ENCODE results near the gene RNU5B-1. TPM values are rescaled to one million over a fixed set of nuclear protein-coding genes. Genes with fewer than 3 reads are reported as not detected.

The RNU5B-1 gene
- polyA plus RNA-seq, 1 donor from 2014 or later, result not detected

DNA sequence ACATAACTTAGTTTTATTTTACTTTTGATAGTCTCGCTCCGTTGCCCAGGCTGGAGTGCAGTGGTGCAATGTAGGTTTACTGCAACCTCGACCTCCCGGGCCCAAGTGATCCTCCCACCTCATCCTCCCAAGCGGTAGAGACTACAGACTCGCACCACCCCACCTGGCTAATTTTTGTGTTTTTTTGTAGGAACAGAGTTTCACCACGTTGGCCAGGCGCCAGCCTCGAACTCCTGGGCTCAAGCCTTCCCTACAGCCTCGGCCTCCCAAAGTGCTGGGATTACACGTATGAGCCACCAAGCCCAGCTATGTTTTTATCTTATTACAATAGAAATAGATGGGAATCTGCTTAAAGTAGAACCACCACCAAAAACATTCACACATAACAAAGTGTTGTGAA lies 5.7 kb upstream of the RNU5B-1 start:
- Histone ChIP-seq H3K79me2 (replicated peaks; ENCODE audit: insufficient read depth, low read length) (no peaks in the 10 kb centered on the region), H3K27ac (ENCODE audit: low read length) (no peak overlapping the region), H3K36me3 (ENCODE audit: insufficient read depth, low read length) (no peaks in the 10 kb centered on the region), H3K9ac (ENCODE audit: low read length) (no peak overlapping the region), H3K4me3 (ENCODE audit: low read length) (no peak overlapping the region), H2AFZ (ENCODE audit: low read depth, low read length) (no peak overlapping the region), H3K9me3 (ENCODE audit: low read length) (no peaks in the 10 kb centered on the region), H4K20me1 (ENCODE audit: insufficient read depth) (no peaks in the 10 kb centered on the region), H3K27me3 (ENCODE audit: insufficient read depth, low read depth, low read length) (no peaks in the 10 kb centered on the region), H3K4me2 (ENCODE audit: low read length) (no peak overlapping the region), H3F3A (ENCODE audit: insufficient read depth, low read length, poor library complexity, severe bottlenecking) (no peaks in the 10 kb centered on the region), H3K9me2 (ENCODE audit: insufficient read depth, low read length) (no peaks in the 10 kb centered on the region)
- TF ChIP-seq RAD21 (conservative IDR thresholded peaks at IDR 0.05), result no peak
- TF ChIP-seq, protein P1, sequence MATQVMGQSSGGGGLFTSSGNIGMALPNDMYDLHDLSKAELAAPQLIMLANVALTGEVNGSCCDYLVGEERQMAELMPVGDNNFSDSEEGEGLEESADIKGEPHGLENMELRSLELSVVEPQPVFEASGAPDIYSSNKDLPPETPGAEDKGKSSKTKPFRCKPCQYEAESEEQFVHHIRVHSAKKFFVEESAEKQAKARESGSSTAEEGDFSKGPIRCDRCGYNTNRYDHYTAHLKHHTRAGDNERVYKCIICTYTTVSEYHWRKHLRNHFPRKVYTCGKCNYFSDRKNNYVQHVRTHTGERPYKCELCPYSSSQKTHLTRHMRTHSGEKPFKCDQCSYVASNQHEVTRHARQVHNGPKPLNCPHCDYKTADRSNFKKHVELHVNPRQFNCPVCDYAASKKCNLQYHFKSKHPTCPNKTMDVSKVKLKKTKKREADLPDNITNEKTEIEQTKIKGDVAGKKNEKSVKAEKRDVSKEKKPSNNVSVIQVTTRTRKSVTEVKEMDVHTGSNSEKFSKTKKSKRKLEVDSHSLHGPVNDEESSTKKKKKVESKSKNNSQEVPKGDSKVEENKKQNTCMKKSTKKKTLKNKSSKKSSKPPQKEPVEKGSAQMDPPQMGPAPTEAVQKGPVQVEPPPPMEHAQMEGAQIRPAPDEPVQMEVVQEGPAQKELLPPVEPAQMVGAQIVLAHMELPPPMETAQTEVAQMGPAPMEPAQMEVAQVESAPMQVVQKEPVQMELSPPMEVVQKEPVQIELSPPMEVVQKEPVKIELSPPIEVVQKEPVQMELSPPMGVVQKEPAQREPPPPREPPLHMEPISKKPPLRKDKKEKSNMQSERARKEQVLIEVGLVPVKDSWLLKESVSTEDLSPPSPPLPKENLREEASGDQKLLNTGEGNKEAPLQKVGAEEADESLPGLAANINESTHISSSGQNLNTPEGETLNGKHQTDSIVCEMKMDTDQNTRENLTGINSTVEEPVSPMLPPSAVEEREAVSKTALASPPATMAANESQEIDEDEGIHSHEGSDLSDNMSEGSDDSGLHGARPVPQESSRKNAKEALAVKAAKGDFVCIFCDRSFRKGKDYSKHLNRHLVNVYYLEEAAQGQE (IDR thresholded peaks at IDR 0.05; ENCODE audit: borderline replicate concordance), result no peak
- no peak for TF ChIP-seq POLR2AphosphoS5 (IDR thresholded peaks at IDR 0.05)
- TF ChIP-seq EZH2 (IDR thresholded peaks at IDR 0.05; ENCODE audit: borderline replicate concordance, insufficient read depth, low read length, poor library complexity, severe bottlenecking), result no peak
- no peak for TF ChIP-seq SMC3 (conservative IDR thresholded peaks at IDR 0.05; ENCODE audit: poor library complexity)
- TF ChIP-seq, protein P2, sequence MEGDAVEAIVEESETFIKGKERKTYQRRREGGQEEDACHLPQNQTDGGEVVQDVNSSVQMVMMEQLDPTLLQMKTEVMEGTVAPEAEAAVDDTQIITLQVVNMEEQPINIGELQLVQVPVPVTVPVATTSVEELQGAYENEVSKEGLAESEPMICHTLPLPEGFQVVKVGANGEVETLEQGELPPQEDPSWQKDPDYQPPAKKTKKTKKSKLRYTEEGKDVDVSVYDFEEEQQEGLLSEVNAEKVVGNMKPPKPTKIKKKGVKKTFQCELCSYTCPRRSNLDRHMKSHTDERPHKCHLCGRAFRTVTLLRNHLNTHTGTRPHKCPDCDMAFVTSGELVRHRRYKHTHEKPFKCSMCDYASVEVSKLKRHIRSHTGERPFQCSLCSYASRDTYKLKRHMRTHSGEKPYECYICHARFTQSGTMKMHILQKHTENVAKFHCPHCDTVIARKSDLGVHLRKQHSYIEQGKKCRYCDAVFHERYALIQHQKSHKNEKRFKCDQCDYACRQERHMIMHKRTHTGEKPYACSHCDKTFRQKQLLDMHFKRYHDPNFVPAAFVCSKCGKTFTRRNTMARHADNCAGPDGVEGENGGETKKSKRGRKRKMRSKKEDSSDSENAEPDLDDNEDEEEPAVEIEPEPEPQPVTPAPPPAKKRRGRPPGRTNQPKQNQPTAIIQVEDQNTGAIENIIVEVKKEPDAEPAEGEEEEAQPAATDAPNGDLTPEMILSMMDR (IDR thresholded peaks at IDR 0.05; ENCODE audit: poor library complexity, severe bottlenecking), result no peak
- no peak for TF ChIP-seq EP300 (conservative IDR thresholded peaks at IDR 0.05; ENCODE audit: poor library complexity, severe bottlenecking)
- TF ChIP-seq MXI1 (conservative IDR thresholded peaks at IDR 0.05; ENCODE audit: poor library complexity, severe bottlenecking), result no peak
- TF ChIP-seq TAF1 (IDR thresholded peaks at IDR 0.05; ENCODE audit: low read depth), result no peak

DNA sequence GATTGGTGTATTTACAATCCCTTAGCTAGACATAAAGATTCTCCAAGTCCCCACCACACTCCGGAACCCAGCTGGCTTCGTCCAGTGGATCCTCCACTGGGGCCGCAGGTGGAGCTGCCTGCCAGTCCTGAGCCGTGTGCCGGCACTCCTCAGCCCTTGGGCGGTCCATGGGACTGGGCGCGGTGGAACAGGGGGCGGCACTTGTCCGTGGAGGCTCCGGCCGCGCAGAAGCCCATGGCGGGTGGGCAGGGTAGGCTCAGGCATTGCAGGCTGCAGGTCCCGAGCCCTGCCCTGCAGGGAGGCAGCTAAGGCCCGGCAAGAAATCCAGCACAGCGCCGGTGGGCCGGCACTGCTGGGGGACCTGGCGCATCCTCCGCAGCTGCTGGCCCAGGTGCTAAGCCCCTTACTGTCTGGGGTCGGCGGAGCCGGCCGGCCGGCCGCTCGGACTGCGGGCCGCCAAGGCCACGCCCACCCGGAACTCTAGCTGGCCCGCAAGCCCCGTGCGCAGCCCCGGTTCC lies 3.5 kb upstream of the RNU5B-1 start:
- no peaks in the 10 kb centered on the region for H3F3A ChIP-seq (ENCODE audit: insufficient read depth, low read length, poor library complexity, severe bottlenecking)
- no peaks in the 10 kb centered on the region for H3K9me3 ChIP-seq (ENCODE audit: low read length)
- H4K20me1 ChIP-seq (ENCODE audit: insufficient read depth), result no peaks in the 10 kb centered on the region
- no peak overlapping the region for H3K27ac ChIP-seq (ENCODE audit: low read length)
- no peaks in the 10 kb centered on the region for H3K9me2 ChIP-seq (ENCODE audit: insufficient read depth, low read length)
- TF ChIP-seq SMC3 (conservative IDR thresholded peaks at IDR 0.05; ENCODE audit: poor library complexity) (no peak), RAD21 (conservative IDR thresholded peaks at IDR 0.05) (no peak), TAF1 (IDR thresholded peaks at IDR 0.05; ENCODE audit: low read depth) (no peak)
- TF ChIP-seq, protein P2 (IDR thresholded peaks at IDR 0.05; ENCODE audit: poor library complexity, severe bottlenecking), result no peak
- no peak overlapping the region for H3K4me3 ChIP-seq (ENCODE audit: low read length)
- no peaks in the 10 kb centered on the region for H3K27me3 ChIP-seq (ENCODE audit: insufficient read depth, low read depth, low read length)
- no peak overlapping the region for H3K4me2 ChIP-seq (ENCODE audit: low read length)
- H3K9ac ChIP-seq (ENCODE audit: low read length), result no peak overlapping the region
- no peak overlapping the region for H2AFZ ChIP-seq (ENCODE audit: low read depth, low read length)
- no peaks in the 10 kb centered on the region for H3K36me3 ChIP-seq (ENCODE audit: insufficient read depth, low read length)
- no peaks in the 10 kb centered on the region for H3K79me2 ChIP-seq (replicated peaks; ENCODE audit: insufficient read depth, low read length)
